HL-60 (cell line): ENCODE data around the gene WNT11.

Experiments used
- POLR2AphosphoS5 ChIP-seq: IDR thresholded peaks from 2 replicates; pipeline ENCODE4 v1.6.1; 2012; ENCODE audit warnings: low read depth
- TF ChIP-seq, protein P1 (sequence below): IDR thresholded peaks from one replicate; pipeline ENCODE4 v1.5.1; 2011; ENCODE audit warnings: low read length, control low read depth, inconsistent platforms; ENCODE audit not compliant: insufficient read depth
- TF ChIP-seq, protein P2 (sequence below): IDR thresholded peaks from 2 replicates; pipeline ENCODE4 v1.6.1; 2012; ENCODE audit warnings: low read depth; ENCODE audit not compliant: insufficient replicate concordance

DNA sequence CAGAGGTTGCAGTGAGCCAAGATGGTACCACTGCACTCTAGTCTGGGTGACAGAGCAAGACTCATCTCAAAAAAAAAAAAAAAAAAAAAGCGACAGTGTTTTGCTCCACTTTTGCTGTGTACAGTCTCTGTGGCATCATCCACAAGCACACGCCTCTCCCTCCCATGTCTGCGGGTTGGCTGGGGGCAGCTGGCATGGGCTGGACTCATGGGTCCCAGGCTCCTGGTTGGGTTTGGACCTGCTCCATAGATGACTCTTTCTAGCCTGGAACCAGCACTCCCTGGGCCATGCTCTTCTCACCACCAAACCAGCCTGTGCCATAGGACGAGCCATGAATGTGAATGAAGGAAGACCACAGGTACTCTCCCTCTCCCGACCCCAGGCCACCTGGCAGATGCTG lies 7.9 kb upstream of the WNT11 start:
- TF ChIP-seq, protein P1, sequence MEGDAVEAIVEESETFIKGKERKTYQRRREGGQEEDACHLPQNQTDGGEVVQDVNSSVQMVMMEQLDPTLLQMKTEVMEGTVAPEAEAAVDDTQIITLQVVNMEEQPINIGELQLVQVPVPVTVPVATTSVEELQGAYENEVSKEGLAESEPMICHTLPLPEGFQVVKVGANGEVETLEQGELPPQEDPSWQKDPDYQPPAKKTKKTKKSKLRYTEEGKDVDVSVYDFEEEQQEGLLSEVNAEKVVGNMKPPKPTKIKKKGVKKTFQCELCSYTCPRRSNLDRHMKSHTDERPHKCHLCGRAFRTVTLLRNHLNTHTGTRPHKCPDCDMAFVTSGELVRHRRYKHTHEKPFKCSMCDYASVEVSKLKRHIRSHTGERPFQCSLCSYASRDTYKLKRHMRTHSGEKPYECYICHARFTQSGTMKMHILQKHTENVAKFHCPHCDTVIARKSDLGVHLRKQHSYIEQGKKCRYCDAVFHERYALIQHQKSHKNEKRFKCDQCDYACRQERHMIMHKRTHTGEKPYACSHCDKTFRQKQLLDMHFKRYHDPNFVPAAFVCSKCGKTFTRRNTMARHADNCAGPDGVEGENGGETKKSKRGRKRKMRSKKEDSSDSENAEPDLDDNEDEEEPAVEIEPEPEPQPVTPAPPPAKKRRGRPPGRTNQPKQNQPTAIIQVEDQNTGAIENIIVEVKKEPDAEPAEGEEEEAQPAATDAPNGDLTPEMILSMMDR = no peak
- TF ChIP-seq, protein P2, sequence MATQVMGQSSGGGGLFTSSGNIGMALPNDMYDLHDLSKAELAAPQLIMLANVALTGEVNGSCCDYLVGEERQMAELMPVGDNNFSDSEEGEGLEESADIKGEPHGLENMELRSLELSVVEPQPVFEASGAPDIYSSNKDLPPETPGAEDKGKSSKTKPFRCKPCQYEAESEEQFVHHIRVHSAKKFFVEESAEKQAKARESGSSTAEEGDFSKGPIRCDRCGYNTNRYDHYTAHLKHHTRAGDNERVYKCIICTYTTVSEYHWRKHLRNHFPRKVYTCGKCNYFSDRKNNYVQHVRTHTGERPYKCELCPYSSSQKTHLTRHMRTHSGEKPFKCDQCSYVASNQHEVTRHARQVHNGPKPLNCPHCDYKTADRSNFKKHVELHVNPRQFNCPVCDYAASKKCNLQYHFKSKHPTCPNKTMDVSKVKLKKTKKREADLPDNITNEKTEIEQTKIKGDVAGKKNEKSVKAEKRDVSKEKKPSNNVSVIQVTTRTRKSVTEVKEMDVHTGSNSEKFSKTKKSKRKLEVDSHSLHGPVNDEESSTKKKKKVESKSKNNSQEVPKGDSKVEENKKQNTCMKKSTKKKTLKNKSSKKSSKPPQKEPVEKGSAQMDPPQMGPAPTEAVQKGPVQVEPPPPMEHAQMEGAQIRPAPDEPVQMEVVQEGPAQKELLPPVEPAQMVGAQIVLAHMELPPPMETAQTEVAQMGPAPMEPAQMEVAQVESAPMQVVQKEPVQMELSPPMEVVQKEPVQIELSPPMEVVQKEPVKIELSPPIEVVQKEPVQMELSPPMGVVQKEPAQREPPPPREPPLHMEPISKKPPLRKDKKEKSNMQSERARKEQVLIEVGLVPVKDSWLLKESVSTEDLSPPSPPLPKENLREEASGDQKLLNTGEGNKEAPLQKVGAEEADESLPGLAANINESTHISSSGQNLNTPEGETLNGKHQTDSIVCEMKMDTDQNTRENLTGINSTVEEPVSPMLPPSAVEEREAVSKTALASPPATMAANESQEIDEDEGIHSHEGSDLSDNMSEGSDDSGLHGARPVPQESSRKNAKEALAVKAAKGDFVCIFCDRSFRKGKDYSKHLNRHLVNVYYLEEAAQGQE = no peak
- no peak for TF ChIP-seq POLR2AphosphoS5
